ENCODE results near the gene GNL1. TPM values are rescaled to one million over a fixed set of nuclear protein-coding genes. Genes with fewer than 3 reads are reported as not detected.
"Not testable (repeated sequence)": the region's sequence is repeated elsewhere in the genome, so short reads cannot be mapped to it uniquely, and the experiment has no call there.

Gene GNL1
- total RNA-seq, 1 experiment from 2014 or later, result 57.4 TPM

- DNase-seq (ENCODE audit: low read depth), result no peak
Observed at GRCh38 chr6:30495993-30496392, 60.3 kb downstream of the GNL1 start.

- not testable (repeated sequence) for DNase-seq (ENCODE audit: low read depth)
Observed at GRCh38 chr6:30495060-30495459, 61.2 kb downstream of the GNL1 start.

GRCh38 chr6:30494291-30494861, 61.9 kb downstream of the GNL1 start:
- DNase-seq (ENCODE audit: low read depth), result peak; percentile 49

GRCh38 chr6:30493643-30494250, 62.5 kb downstream of the GNL1 start:
- DNase-seq (ENCODE audit: low read depth), result peak; percentile 38

GRCh38 chr6:30491991-30492952, 64.0 kb downstream of the GNL1 start:
- DNase-seq (ENCODE audit: low read depth), result no peak

Other genes starting within 250 kb of the GNL1 start
- 18.0 and 26.8 TPM in 2 replicates for gene TRIM39, start 229.6 kb downstream of the GNL1 start, total RNA-seq (2014; rRNA removed; shearing (Covaris generic))
- gene RPP21, start 211.3 kb downstream of the GNL1 start, total RNA-seq (2014; rRNA removed; shearing (Covaris generic)), result 106 and 156 TPM in 2 replicates
- 643 and 778 TPM in 2 replicates for gene HLA-E, start 67.0 kb downstream of the GNL1 start, total RNA-seq (2014; rRNA removed; shearing (Covaris generic))
- 21.2 and 45.8 TPM in 2 replicates for gene PRR3, start 806 bp upstream of the GNL1 start, total RNA-seq (2014; rRNA removed; shearing (Covaris generic))
- gene ABCF1, start 15.0 kb upstream of the GNL1 start, total RNA-seq (2014; rRNA removed; shearing (Covaris generic)), result 56.3 and 95.3 TPM in 2 replicates
- gene PPP1R10, start 60.8 kb upstream of the GNL1 start, total RNA-seq (2014; rRNA removed; shearing (Covaris generic)), result 17.9 and 28.8 TPM in 2 replicates
- gene MRPS18B, start 61.4 kb upstream of the GNL1 start, total RNA-seq (2014; rRNA removed; shearing (Covaris generic)), result 85.5 and 108 TPM in 2 replicates
- 13.2 and 22.2 TPM in 2 replicates for gene ATAT1, start 70.4 kb upstream of the GNL1 start, total RNA-seq (2014; rRNA removed; shearing (Covaris generic))
- 9.1 and 12.2 TPM in 2 replicates for gene C6orf136, start 90.6 kb upstream of the GNL1 start, total RNA-seq (2014; rRNA removed; shearing (Covaris generic))
- gene DHX16, start 116.5 kb upstream of the GNL1 start, total RNA-seq (2014; rRNA removed; shearing (Covaris generic)), result 52.2 and 64.8 TPM in 2 replicates
- gene PPP1R18, start 130.2 kb upstream of the GNL1 start, total RNA-seq (2014; rRNA removed; shearing (Covaris generic)), result 100 and 139 TPM in 2 replicates
- 36.3 and 38.2 TPM in 2 replicates for gene NRM, start 134.5 kb upstream of the GNL1 start, total RNA-seq (2014; rRNA removed; shearing (Covaris generic))
- 9.9 and 10.9 TPM in 2 replicates for gene MDC1, start 160.8 kb upstream of the GNL1 start, total RNA-seq (2014; rRNA removed; shearing (Covaris generic))
- gene TUBB, start 163.9 kb upstream of the GNL1 start, total RNA-seq (2014; rRNA removed; shearing (Covaris generic)), result 1,768 and 1,968 TPM in 2 replicates
- 194 and 244 TPM in 2 replicates for gene FLOT1, start 186.2 kb upstream of the GNL1 start, total RNA-seq (2014; rRNA removed; shearing (Covaris generic))
- 348 and 388 TPM in 2 replicates for gene IER3, start 188.1 kb upstream of the GNL1 start, total RNA-seq (2014; rRNA removed; shearing (Covaris generic))

Data from M059J (cell line).